ENCODE data around the gene STK17B.

Gene STK17B

GRCh38 chr2:196183172-196183473 is 11.7 kb upstream of the STK17B start:
- DNase-seq (ENCODE audit: insufficient read length) (no peak), FAIRE-seq (no peak)
- TF ChIP-seq POLR2AphosphoS5 (IDR thresholded peaks at IDR 0.05; ENCODE audit: low read depth, low read length) = no peak
- no peak for TF ChIP-seq POLR2A (IDR thresholded peaks at IDR 0.05; ENCODE audit: low read depth, low read length)
- no peak for TF ChIP-seq TAF1 (IDR thresholded peaks at IDR 0.05; ENCODE audit: borderline replicate concordance, low read depth, low read length)

- DNase-seq (ENCODE audit: insufficient read length) = no peak
- no peak for TF ChIP-seq POLR2A (IDR thresholded peaks at IDR 0.05; ENCODE audit: low read depth, low read length)
- TF ChIP-seq POLR2AphosphoS5 (IDR thresholded peaks at IDR 0.05; ENCODE audit: low read depth, low read length) = no peak
- TF ChIP-seq TAF1 (IDR thresholded peaks at IDR 0.05; ENCODE audit: borderline replicate concordance, low read depth, low read length) = no peak
- FAIRE-seq = peak; percentile 88
These were observed 11.2 kb upstream of the STK17B start for GRCh38 chr2:196182439-196183171.

GRCh38 chr2:196181484-196181883 is 10.1 kb upstream of the STK17B start:
- TF ChIP-seq POLR2AphosphoS5 (IDR thresholded peaks at IDR 0.05; ENCODE audit: low read depth, low read length) (no peak), POLR2A (IDR thresholded peaks at IDR 0.05; ENCODE audit: low read depth, low read length) (no peak), TAF1 (IDR thresholded peaks at IDR 0.05; ENCODE audit: borderline replicate concordance, low read depth, low read length) (no peak)
- DNase-seq (ENCODE audit: insufficient read length) (no peak), FAIRE-seq (no peak)

GRCh38 chr2:196177124-196177523 is 5.7 kb upstream of the STK17B start:
- FAIRE-seq (peak; percentile 84), DNase-seq (ENCODE audit: insufficient read length) (no peak)
- no peak for TF ChIP-seq TAF1 (IDR thresholded peaks at IDR 0.05; ENCODE audit: borderline replicate concordance, low read depth, low read length)
- no peak for TF ChIP-seq POLR2A (IDR thresholded peaks at IDR 0.05; ENCODE audit: low read depth, low read length)

- DNase-seq (ENCODE audit: insufficient read length) = no peak
- FAIRE-seq = peak; percentile 93
- TF ChIP-seq TAF1 (IDR thresholded peaks at IDR 0.05; ENCODE audit: borderline replicate concordance, low read depth, low read length) (no peak), POLR2A (IDR thresholded peaks at IDR 0.05; ENCODE audit: low read depth, low read length) (peak; percentile 12; the same call in 1 of the 2 replicates), POLR2AphosphoS5 (IDR thresholded peaks at IDR 0.05; ENCODE audit: low read depth, low read length) (peak; percentile 41)
These were observed 4.9 kb upstream of the STK17B start for GRCh38 chr2:196176142-196176738.

GRCh38 chr2:196174404-196174803 is 3.0 kb upstream of the STK17B start:
- FAIRE-seq = peak; percentile 36
- TF ChIP-seq TAF1 (IDR thresholded peaks at IDR 0.05; ENCODE audit: borderline replicate concordance, low read depth, low read length) (no peak), POLR2AphosphoS5 (IDR thresholded peaks at IDR 0.05; ENCODE audit: low read depth, low read length) (no peak), POLR2A (IDR thresholded peaks at IDR 0.05; ENCODE audit: low read depth, low read length) (no peak)

GRCh38 chr2:196173505-196173904 is 2.1 kb upstream of the STK17B start:
- FAIRE-seq (peak; percentile 57), DNase-seq (ENCODE audit: insufficient read length) (no peak)
- no peak for TF ChIP-seq TAF1 (IDR thresholded peaks at IDR 0.05; ENCODE audit: borderline replicate concordance, low read depth, low read length)
- no peak for TF ChIP-seq POLR2A (IDR thresholded peaks at IDR 0.05; ENCODE audit: low read depth, low read length)
- TF ChIP-seq POLR2AphosphoS5 (IDR thresholded peaks at IDR 0.05; ENCODE audit: low read depth, low read length) = no peak

More at GRCh38 chr2:196174404-196174803, 3.0 kb upstream of the STK17B start:
- DNase-seq (ENCODE audit: insufficient read length) = no peak

GRCh38 chr2:196172951-196173350 is 1.6 kb upstream of the STK17B start:
- TF ChIP-seq TAF1 (IDR thresholded peaks at IDR 0.05; ENCODE audit: borderline replicate concordance, low read depth, low read length) = no peak
- TF ChIP-seq POLR2A (IDR thresholded peaks at IDR 0.05; ENCODE audit: low read depth, low read length) = no peak
- TF ChIP-seq POLR2AphosphoS5 (IDR thresholded peaks at IDR 0.05; ENCODE audit: low read depth, low read length) = no peak
- no peak for DNase-seq (ENCODE audit: insufficient read length)
- no peak for FAIRE-seq

- peak; percentile 65 for FAIRE-seq
- DNase-seq (ENCODE audit: insufficient read length) = no peak
- TF ChIP-seq TAF1 (IDR thresholded peaks at IDR 0.05; ENCODE audit: borderline replicate concordance, low read depth, low read length) (no peak), POLR2A (IDR thresholded peaks at IDR 0.05; ENCODE audit: low read depth, low read length) (no peak), POLR2AphosphoS5 (IDR thresholded peaks at IDR 0.05; ENCODE audit: low read depth, low read length) (no peak)
These were observed 568 bp upstream of the STK17B start for GRCh38 chr2:196171946-196172345.

- no peak for DNase-seq (ENCODE audit: insufficient read length)
- TF ChIP-seq POLR2AphosphoS5 (IDR thresholded peaks at IDR 0.05; ENCODE audit: low read depth, low read length) (no peak), TAF1 (IDR thresholded peaks at IDR 0.05; ENCODE audit: borderline replicate concordance, low read depth, low read length) (0 out of 2 replicates have a peak, but pooled peaks have one; percentile 6)
These were observed 651 bp downstream of the STK17B start for GRCh38 chr2:196170606-196171247.

GRCh38 chr2:196170213-196170605 is 1.2 kb downstream of the STK17B start:
- FAIRE-seq (peak; percentile 80), DNase-seq (ENCODE audit: insufficient read length) (no peak)
- TF ChIP-seq TAF1 (IDR thresholded peaks at IDR 0.05; ENCODE audit: borderline replicate concordance, low read depth, low read length) (no peak), POLR2AphosphoS5 (IDR thresholded peaks at IDR 0.05; ENCODE audit: low read depth, low read length) (no peak), POLR2A (IDR thresholded peaks at IDR 0.05; ENCODE audit: low read depth, low read length) (no peak)

More at GRCh38 chr2:196170606-196171247, 651 bp downstream of the STK17B start:
- FAIRE-seq = peak; percentile 60

GRCh38 chr2:196169516-196169915 is 1.9 kb downstream of the STK17B start:
- no peak for DNase-seq (ENCODE audit: insufficient read length)
- TF ChIP-seq POLR2AphosphoS5 (IDR thresholded peaks at IDR 0.05; ENCODE audit: low read depth, low read length) (no peak), POLR2A (IDR thresholded peaks at IDR 0.05; ENCODE audit: low read depth, low read length) (no peak), TAF1 (IDR thresholded peaks at IDR 0.05; ENCODE audit: borderline replicate concordance, low read depth, low read length) (no peak)
- FAIRE-seq = no peak
